ENCODE results near the gene PAQR7.

PAQR7 gene

DNA sequence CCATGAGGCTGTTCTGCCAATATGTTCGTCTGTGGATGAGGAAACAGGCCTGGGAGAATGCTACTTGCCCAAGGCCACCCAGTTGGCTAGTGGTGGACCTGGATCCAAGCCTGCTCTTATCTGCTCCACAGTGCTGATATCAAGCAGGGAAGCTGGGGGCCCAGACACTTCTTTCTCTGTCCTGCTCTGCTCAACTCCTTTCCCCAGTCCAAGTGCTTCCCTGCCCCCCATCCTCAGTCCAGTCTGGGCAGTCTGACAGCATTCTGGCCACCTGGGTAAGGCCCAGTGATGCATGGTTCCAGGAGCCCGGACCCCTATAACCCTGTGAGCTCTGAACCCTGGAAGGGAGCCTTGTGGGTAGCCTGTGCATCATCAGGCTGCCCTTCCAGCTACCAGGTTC is 4.2 kb upstream of the PAQR7 start:
- Histone ChIP-seq H3K27me3 (ENCODE audit: insufficient read depth, low read length) (no peaks in the 10 kb centered on the region), H3K4me3 (ENCODE audit: low read depth, low read length, poor library complexity, severe bottlenecking) (no peak overlapping the region), H3K27ac (ENCODE audit: low read depth, low read length, poor library complexity, severe bottlenecking) (no peak overlapping the region), H3K4me1 (ENCODE audit: insufficient read depth, low read length, severe bottlenecking) (peaks cover 11% of the 10 kb centered on the region), H3K4me2 (ENCODE audit: low read length) (no peak overlapping the region), H3F3A (ENCODE audit: insufficient read depth, low read length) (no peaks in the 10 kb centered on the region), H2AFZ (ENCODE audit: low read length) (no peak overlapping the region), H3K9me3 (ENCODE audit: low read length) (no peaks in the 10 kb centered on the region), H3K36me3 (ENCODE audit: insufficient read depth, low read length) (no peaks in the 10 kb centered on the region; the same call in 1 of the 2 replicates), H4K20me1 (ENCODE audit: insufficient read depth, low read length) (no peaks in the 10 kb centered on the region), H3K79me2 (ENCODE audit: insufficient read depth, low read length) (no peaks in the 10 kb centered on the region), H3K9me2 (ENCODE audit: low read depth, low read length) (no peaks in the 10 kb centered on the region), H3K9ac (ENCODE audit: low read length) (no peak overlapping the region)
- TF ChIP-seq EZH2 (IDR thresholded peaks at IDR 0.05; ENCODE audit: borderline replicate concordance, low read length): no peak
- TF ChIP-seq, protein P1, sequence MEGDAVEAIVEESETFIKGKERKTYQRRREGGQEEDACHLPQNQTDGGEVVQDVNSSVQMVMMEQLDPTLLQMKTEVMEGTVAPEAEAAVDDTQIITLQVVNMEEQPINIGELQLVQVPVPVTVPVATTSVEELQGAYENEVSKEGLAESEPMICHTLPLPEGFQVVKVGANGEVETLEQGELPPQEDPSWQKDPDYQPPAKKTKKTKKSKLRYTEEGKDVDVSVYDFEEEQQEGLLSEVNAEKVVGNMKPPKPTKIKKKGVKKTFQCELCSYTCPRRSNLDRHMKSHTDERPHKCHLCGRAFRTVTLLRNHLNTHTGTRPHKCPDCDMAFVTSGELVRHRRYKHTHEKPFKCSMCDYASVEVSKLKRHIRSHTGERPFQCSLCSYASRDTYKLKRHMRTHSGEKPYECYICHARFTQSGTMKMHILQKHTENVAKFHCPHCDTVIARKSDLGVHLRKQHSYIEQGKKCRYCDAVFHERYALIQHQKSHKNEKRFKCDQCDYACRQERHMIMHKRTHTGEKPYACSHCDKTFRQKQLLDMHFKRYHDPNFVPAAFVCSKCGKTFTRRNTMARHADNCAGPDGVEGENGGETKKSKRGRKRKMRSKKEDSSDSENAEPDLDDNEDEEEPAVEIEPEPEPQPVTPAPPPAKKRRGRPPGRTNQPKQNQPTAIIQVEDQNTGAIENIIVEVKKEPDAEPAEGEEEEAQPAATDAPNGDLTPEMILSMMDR (IDR thresholded peaks at IDR 0.05; ENCODE audit: low read length): no peak

DNA sequence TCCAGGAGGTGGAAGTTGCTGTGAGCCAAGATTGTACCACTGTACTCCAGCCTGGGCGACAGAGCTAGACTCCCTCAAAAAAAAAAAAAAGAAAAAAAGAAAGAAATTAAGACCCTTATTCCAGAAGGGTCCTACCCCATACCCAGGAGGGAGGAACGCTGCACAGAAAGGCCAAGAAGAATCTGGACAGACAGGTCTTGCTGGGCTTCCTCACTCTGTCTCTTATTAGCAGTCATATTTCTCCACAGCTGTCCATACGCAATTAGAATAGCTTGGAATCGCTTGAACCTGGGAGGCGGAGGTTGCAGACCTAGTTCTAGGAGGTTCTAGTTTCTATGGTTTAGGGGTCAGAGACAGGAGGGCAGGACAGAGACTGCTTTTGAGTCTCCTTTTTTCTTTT is 3.2 kb upstream of the PAQR7 start:
- Histone ChIP-seq H3K27me3 (ENCODE audit: insufficient read depth, low read length) (no peaks in the 10 kb centered on the region), H3K36me3 (ENCODE audit: insufficient read depth, low read length) (no peaks in the 10 kb centered on the region), H3K4me2 (ENCODE audit: low read length) (no peak overlapping the region), H2AFZ (ENCODE audit: low read length) (no peak overlapping the region), H3K79me2 (ENCODE audit: insufficient read depth, low read length) (no peaks in the 10 kb centered on the region), H4K20me1 (ENCODE audit: insufficient read depth, low read length) (no peaks in the 10 kb centered on the region), H3K27ac (ENCODE audit: low read depth, low read length, poor library complexity, severe bottlenecking) (no peak overlapping the region), H3K9me2 (ENCODE audit: low read depth, low read length) (no peaks in the 10 kb centered on the region), H3F3A (ENCODE audit: insufficient read depth, low read length) (no peaks in the 10 kb centered on the region), H3K9me3 (ENCODE audit: low read length) (no peaks in the 10 kb centered on the region), H3K9ac (ENCODE audit: low read length) (no peak overlapping the region), H3K4me3 (ENCODE audit: low read depth, low read length, poor library complexity, severe bottlenecking) (no peak overlapping the region), H3K4me1 (ENCODE audit: insufficient read depth, low read length, severe bottlenecking) (peaks cover 15% of the 10 kb centered on the region)
- TF ChIP-seq, protein P1 (IDR thresholded peaks at IDR 0.05; ENCODE audit: low read length): no peak
- no peak for TF ChIP-seq EZH2 (IDR thresholded peaks at IDR 0.05; ENCODE audit: borderline replicate concordance, low read length)

DNA sequence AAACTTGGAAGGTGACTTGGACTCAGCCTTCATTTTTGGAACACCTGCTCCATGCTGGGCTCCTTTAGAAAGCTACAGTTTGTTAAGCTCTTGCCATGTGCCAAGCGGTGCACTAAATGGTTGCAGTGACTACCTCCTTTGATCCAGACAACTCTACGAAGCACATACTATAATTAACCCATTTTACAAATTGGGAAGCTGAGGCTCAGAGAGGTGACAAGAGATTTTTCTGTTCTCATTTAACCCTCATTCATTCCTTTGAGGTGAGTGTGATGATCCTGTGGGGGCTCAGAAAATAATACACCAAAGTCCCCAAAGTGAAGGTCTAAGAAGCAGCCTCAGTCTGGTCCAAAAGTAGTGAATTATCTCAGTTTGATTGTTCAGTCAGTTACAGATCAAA is 1.6 kb upstream of the PAQR7 start:
- H2AFZ ChIP-seq (ENCODE audit: low read length): no peak overlapping the region
- no peaks in the 10 kb centered on the region for H4K20me1 ChIP-seq (ENCODE audit: insufficient read depth, low read length)
- no peaks in the 10 kb centered on the region for H3K9me3 ChIP-seq (ENCODE audit: low read length)
- H3K9ac ChIP-seq (ENCODE audit: low read length): no peak overlapping the region
- H3K9me2 ChIP-seq (ENCODE audit: low read depth, low read length): no peaks in the 10 kb centered on the region
- no peaks in the 10 kb centered on the region for H3K36me3 ChIP-seq (ENCODE audit: insufficient read depth, low read length)
- H3K4me1 ChIP-seq (ENCODE audit: insufficient read depth, low read length, severe bottlenecking): peaks cover 24% of the 10 kb centered on the region
- TF ChIP-seq, protein P1 (IDR thresholded peaks at IDR 0.05; ENCODE audit: low read length): no peak
- no peak for TF ChIP-seq EZH2 (IDR thresholded peaks at IDR 0.05; ENCODE audit: borderline replicate concordance, low read length)
- H3K79me2 ChIP-seq (ENCODE audit: insufficient read depth, low read length): no peaks in the 10 kb centered on the region
- no peak overlapping the region for H3K4me3 ChIP-seq (ENCODE audit: low read depth, low read length, poor library complexity, severe bottlenecking)
- no peak overlapping the region for H3K4me2 ChIP-seq (ENCODE audit: low read length)
- H3K27me3 ChIP-seq (ENCODE audit: insufficient read depth, low read length): no peaks in the 10 kb centered on the region
- H3F3A ChIP-seq (ENCODE audit: insufficient read depth, low read length): no peaks in the 10 kb centered on the region
- H3K27ac ChIP-seq (ENCODE audit: low read depth, low read length, poor library complexity, severe bottlenecking): no peak overlapping the region

Measured in OCI-LY1 (cell line).